IPS-18a (cell line): Measurements from ENCODE around the gene ZNF438.
"Not testable (repeated sequence)": the region's sequence is repeated elsewhere in the genome, so short reads cannot be mapped to it uniquely, and the experiment has no call there.

ENCODE experiments used
- H3K27ac ChIP-seq: one replicate; pipeline ENCODE4 v1.5.1; 2013; ENCODE audit warnings: low read length
- H3K27me3 ChIP-seq: one replicate; pipeline ENCODE4 v1.6.1; 2013; ENCODE audit warnings: mild to moderate bottlenecking, low read length; ENCODE audit not compliant: control insufficient read depth, insufficient read depth
- H3K36me3 ChIP-seq: one replicate; pipeline ENCODE4 v1.6.1; 2013; ENCODE audit warnings: low read depth, low read length; ENCODE audit not compliant: control insufficient read depth
- H3K4me1 ChIP-seq: one replicate; pipeline ENCODE4 v1.6.1; 2013; ENCODE audit warnings: low read depth, low read length; ENCODE audit not compliant: control insufficient read depth
- H3K4me3 ChIP-seq: one replicate; pipeline ENCODE4 v1.5.1; 2013; ENCODE audit warnings: low read length
- H3K9ac ChIP-seq: one replicate; pipeline ENCODE4 v1.6.1; 2013; ENCODE audit warnings: mild to moderate bottlenecking, low read length, moderate library complexity
- H3K9me3 ChIP-seq: one replicate; pipeline ENCODE4 v1.6.1; 2013; ENCODE audit warnings: low read depth, low read length; ENCODE audit not compliant: control insufficient read depth

Gene ZNF438

GRCh38 chr10:30804478-30805055 is 227.1 kb downstream of the ZNF438 start:
- Histone ChIP-seq H3K4me1 (no peaks in the 10 kb centered on the region), H3K27me3 (no peaks in the 10 kb centered on the region), H3K36me3 (no peaks in the 10 kb centered on the region), H3K9me3 (no peaks in the 10 kb centered on the region), H3K9ac (no peak overlapping the region), H3K4me3 (no peak overlapping the region), H3K27ac (no peak overlapping the region)

- Histone ChIP-seq H3K4me3 (no peak overlapping the region), H3K27ac (no peak overlapping the region), H3K9me3 (no peaks in the 10 kb centered on the region), H3K36me3 (no peaks in the 10 kb centered on the region), H3K27me3 (no peaks in the 10 kb centered on the region), H3K4me1 (no peaks in the 10 kb centered on the region), H3K9ac (no peak overlapping the region)
These were observed 227.8 kb downstream of the ZNF438 start for GRCh38 chr10:30803892-30804322.

GRCh38 chr10:30803058-30803457 is 228.6 kb downstream of the ZNF438 start:
- H3K27ac ChIP-seq = no peak overlapping the region
- H3K27me3 ChIP-seq = no peaks in the 10 kb centered on the region
- H3K4me1 ChIP-seq = no peaks in the 10 kb centered on the region
- H3K9me3 ChIP-seq = no peaks in the 10 kb centered on the region
- no peak overlapping the region for H3K4me3 ChIP-seq
- no peaks in the 10 kb centered on the region for H3K36me3 ChIP-seq
- no peak overlapping the region for H3K9ac ChIP-seq

- no peaks in the 10 kb centered on the region for H3K36me3 ChIP-seq
- H3K4me3 ChIP-seq = no peak overlapping the region
- no peak overlapping the region for H3K27ac ChIP-seq
- H3K27me3 ChIP-seq = no peaks in the 10 kb centered on the region
- H3K9me3 ChIP-seq = no peaks in the 10 kb centered on the region
- no peak overlapping the region for H3K9ac ChIP-seq
- H3K4me1 ChIP-seq = no peaks in the 10 kb centered on the region
These were observed 231.3 kb downstream of the ZNF438 start for GRCh38 chr10:30800368-30800767.

- Histone ChIP-seq H3K36me3 (no peaks in the 10 kb centered on the region), H3K4me1 (no peaks in the 10 kb centered on the region), H3K27ac (no peak overlapping the region), H3K4me3 (no peak overlapping the region), H3K27me3 (no peaks in the 10 kb centered on the region), H3K9me3 (no peaks in the 10 kb centered on the region), H3K9ac (no peak overlapping the region)
These were observed 232.9 kb downstream of the ZNF438 start for GRCh38 chr10:30798646-30799185.

GRCh38 chr10:30795024-30795423 is 236.6 kb downstream of the ZNF438 start:
- H3K4me3 ChIP-seq, H3K9me3 ChIP-seq, H3K27me3 ChIP-seq, H3K4me1 ChIP-seq, H3K9ac ChIP-seq, H3K27ac ChIP-seq, H3K36me3 ChIP-seq: not testable (repeated sequence)
